Measurements from ENCODE around the gene PTPRH. TPM values are rescaled to one million over a fixed set of nuclear protein-coding genes. Genes with fewer than 3 reads are reported as not detected.

Gene PTPRH
- total RNA-seq, 1 donor from 2014 or later = 0.30 TPM

DNA sequence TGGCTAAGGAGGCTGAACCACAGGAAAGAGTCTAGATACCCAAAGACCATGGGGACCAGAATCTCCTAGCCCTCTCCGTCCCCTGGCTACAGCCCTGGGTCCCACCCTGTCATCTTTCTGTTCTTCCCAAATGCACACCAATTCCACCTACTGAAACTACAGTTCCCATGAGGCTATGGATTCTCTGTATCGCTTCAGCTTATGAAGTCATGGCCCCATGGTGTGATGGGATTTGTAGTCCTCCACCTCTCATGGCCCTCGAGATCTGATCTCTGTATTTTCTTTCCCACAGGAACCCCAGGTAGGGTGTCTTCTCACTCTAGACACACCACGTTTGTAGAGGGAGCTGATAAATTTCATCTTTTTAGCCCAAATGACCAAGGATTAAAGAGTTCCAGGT lies 11.8 kb downstream of the PTPRH start:
- intact Hi-C loops (cut with DNase I) = no loop called here
- H3K27me3 ChIP-seq (ENCODE audit: low read depth) = peaks cover 14% of the 10 kb centered on the region

DNA sequence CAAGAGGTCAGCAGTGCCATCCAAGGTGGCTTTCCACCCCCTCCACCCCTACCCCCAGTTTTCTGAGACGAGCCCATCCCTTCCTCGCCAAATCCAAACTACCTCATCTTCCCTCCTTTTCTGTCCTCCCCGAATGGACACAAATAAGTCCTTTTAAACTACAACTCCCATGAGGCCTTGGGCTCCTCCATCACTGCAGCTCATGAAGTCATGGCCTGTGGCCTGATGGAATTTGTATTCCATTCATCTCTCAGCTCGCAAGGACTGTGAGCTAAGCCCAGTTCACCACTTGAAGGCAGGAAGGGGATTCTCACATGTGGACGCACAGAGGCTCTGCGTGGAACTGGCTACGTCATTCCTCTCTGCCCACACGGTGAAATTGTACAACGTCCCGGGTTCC lies 12.5 kb downstream of the PTPRH start:
- intact Hi-C loops (cut with DNase I) = no loop called here
- H3K36me3 ChIP-seq = no peaks in the 10 kb centered on the region
- no peaks in the 10 kb centered on the region for H3K4me1 ChIP-seq
- H3K4me3 ChIP-seq = no peak overlapping the region
- TF ChIP-seq, protein P1, sequence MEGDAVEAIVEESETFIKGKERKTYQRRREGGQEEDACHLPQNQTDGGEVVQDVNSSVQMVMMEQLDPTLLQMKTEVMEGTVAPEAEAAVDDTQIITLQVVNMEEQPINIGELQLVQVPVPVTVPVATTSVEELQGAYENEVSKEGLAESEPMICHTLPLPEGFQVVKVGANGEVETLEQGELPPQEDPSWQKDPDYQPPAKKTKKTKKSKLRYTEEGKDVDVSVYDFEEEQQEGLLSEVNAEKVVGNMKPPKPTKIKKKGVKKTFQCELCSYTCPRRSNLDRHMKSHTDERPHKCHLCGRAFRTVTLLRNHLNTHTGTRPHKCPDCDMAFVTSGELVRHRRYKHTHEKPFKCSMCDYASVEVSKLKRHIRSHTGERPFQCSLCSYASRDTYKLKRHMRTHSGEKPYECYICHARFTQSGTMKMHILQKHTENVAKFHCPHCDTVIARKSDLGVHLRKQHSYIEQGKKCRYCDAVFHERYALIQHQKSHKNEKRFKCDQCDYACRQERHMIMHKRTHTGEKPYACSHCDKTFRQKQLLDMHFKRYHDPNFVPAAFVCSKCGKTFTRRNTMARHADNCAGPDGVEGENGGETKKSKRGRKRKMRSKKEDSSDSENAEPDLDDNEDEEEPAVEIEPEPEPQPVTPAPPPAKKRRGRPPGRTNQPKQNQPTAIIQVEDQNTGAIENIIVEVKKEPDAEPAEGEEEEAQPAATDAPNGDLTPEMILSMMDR (IDR thresholded peaks at IDR 0.05) = no peak
- DNase-seq = no peak
- peaks cover 14% of the 10 kb centered on the region for H3K27me3 ChIP-seq (ENCODE audit: low read depth)
- H3K27ac ChIP-seq = no peak overlapping the region
- no peaks in the 10 kb centered on the region for H3K9me3 ChIP-seq
- ATAC-seq = no peak

More for the DNA sequence above, 11.8 kb downstream of the PTPRH start:
- Histone ChIP-seq H3K36me3 (no peaks in the 10 kb centered on the region), H3K27ac (no peak overlapping the region), H3K4me3 (no peak overlapping the region), H3K9me3 (no peaks in the 10 kb centered on the region), H3K4me1 (no peaks in the 10 kb centered on the region)
- ATAC-seq (no peak), DNase-seq (no peak)
- TF ChIP-seq, protein P1 (IDR thresholded peaks at IDR 0.05) = no peak

DNA sequence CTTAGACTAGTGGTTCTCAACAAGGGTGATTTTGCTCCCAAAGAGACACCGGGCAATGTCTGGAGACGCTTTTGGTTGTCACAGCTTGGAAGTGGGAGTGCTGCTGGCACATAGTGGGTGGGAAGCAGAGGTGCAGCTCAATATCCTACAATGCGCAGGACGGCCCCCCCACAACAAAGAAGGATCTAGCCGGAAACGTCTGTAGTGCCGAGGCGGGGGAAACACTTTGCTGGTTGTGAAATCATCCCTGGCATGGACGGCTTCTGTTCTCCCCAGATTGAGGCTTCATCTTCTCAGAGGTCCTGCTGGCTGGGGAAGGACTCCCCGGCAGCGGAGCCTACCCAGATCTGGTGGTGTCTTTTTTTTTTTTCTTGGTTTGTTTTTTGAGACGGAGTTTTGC lies 15.8 kb downstream of the PTPRH start:
- TF ChIP-seq, protein P1 (IDR thresholded peaks at IDR 0.05) = no peak
- intact Hi-C loops (cut with DNase I) = no loop called here
- H3K27me3 ChIP-seq (ENCODE audit: low read depth) = peaks cover 15% of the 10 kb centered on the region
- H3K36me3 ChIP-seq = no peaks in the 10 kb centered on the region
- no peak for DNase-seq
- H3K9me3 ChIP-seq = no peaks in the 10 kb centered on the region
- ATAC-seq = no peak
- H3K27ac ChIP-seq = no peak overlapping the region
- H3K4me1 ChIP-seq = no peaks in the 10 kb centered on the region
- H3K4me3 ChIP-seq = no peak overlapping the region

DNA sequence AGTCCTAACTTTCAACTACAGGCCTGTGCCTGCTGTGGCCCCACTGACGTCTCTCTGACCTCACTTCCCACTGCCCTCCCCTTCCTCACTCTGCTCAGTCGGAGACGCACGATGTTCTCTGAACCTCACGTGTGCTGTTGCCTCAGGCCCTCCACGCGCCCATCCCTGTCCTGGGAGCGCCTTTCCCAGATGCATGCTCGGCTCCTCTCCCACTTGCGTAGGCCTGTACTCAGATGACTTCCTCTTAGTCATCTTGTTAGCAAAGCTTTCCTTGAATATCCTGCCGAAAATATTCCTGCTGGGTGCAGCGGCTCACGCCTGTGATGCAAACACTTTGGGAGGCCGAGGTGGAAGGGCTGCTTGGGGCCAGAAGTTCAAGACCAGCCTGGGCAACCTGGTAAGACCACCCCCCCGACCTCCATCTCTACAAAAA lies 19.9 kb downstream of the PTPRH start:
- TF ChIP-seq, protein P1 (IDR thresholded peaks at IDR 0.05) = no peak
- peak; percentile 54 to 73 for ATAC-seq
- H3K36me3 ChIP-seq = no peaks in the 10 kb centered on the region
- H3K27ac ChIP-seq = no peak overlapping the region
- intact Hi-C loops (cut with DNase I) = no loop called here
- H3K4me1 ChIP-seq = no peaks in the 10 kb centered on the region
- no peak overlapping the region for H3K4me3 ChIP-seq
- DNase-seq = peak; percentile 65
- peaks cover 13% of the 10 kb centered on the region for H3K27me3 ChIP-seq (ENCODE audit: low read depth)
- no peaks in the 10 kb centered on the region for H3K9me3 ChIP-seq

DNA sequence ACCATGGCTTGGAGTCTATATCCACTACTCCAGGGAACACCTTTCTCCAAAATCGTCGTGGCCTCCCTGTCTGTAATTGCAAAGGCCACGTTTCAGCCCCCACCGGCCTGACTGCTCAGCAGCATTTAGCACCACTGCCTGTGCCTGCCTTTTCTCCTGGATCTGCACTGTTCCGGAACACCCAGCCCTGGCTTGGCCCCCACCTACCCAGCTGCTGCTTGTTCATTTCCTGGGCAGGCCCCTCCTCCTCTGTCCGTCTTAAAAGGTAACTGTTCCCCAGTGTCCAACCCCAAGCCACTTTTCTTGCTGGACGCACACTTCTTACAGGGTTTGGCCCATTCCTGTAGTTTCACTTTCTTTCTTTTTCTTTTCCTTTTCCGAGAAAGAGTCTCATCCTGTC lies 20.7 kb downstream of the PTPRH start:
- Histone ChIP-seq H3K36me3 (no peaks in the 10 kb centered on the region), H3K27me3 (ENCODE audit: low read depth) (peaks cover 18% of the 10 kb centered on the region), H3K27ac (no peak overlapping the region), H3K4me3 (no peak overlapping the region), H3K4me1 (no peaks in the 10 kb centered on the region), H3K9me3 (no peaks in the 10 kb centered on the region)
- peak in 1 of 2 donors; percentile 41 for ATAC-seq
- no peak for DNase-seq
- TF ChIP-seq, protein P1 (IDR thresholded peaks at IDR 0.05) = no peak
- intact Hi-C loops (cut with DNase I) = no loop called here

DNA sequence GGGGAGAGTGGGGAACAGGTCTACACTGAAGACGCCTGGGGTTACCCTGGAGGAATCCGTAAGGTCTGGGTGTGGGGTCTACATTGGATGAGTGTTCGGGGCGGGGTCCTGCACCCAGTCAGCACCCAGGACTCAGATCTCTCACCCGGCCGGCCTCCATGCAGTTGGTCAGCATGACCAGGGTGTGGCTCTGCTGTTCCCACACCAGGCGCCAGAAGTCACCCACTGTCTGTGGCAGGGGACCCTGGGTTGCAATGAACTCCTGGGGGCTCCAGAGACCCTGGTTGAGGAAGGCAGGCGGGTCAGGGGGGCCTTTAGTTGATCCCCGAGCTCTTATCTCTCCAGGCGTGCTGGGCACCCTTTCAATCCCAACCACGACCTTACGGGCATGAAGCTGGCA lies 23.2 kb downstream of the PTPRH start:
- Histone ChIP-seq H3K27me3 (ENCODE audit: low read depth) (peaks cover 34% of the 10 kb centered on the region), H3K9me3 (no peaks in the 10 kb centered on the region), H3K4me1 (no peaks in the 10 kb centered on the region), H3K36me3 (no peaks in the 10 kb centered on the region), H3K4me3 (no peak overlapping the region), H3K27ac (no peak overlapping the region)
- TF ChIP-seq, protein P1 (IDR thresholded peaks at IDR 0.05) = no peak
- no peak for ATAC-seq
- no peak for DNase-seq
- intact Hi-C loops (cut with DNase I) = no loop called here

Data from lower lobe of right lung (tissue), 2 donors.